ENCODE measurements around the gene PADI4.

The PADI4 gene

GRCh38 chr1:17281775-17282181 is 26.2 kb upstream of the PADI4 start:
- DNase-seq (ENCODE audit: low read depth) = no peak
- H3K4me3 ChIP-seq (ENCODE audit: low read depth, low read length) = no peak overlapping the region
- no peak for TF ChIP-seq CTCF (IDR thresholded peaks at IDR 0.05; ENCODE audit: insufficient read depth, low read depth, low read length, missing control alignments)

GRCh38 chr1:17282836-17283235 is 25.2 kb upstream of the PADI4 start:
- no peak for DNase-seq (ENCODE audit: low read depth)
- no peak for TF ChIP-seq CTCF (IDR thresholded peaks at IDR 0.05; ENCODE audit: insufficient read depth, low read depth, low read length, missing control alignments)
- H3K4me3 ChIP-seq (ENCODE audit: low read depth, low read length) = no peak overlapping the region

GRCh38 chr1:17286646-17287045 is 21.4 kb upstream of the PADI4 start:
- DNase-seq (ENCODE audit: low read depth) = no peak
- no peak overlapping the region for H3K4me3 ChIP-seq (ENCODE audit: low read depth, low read length)
- no peak for TF ChIP-seq CTCF (IDR thresholded peaks at IDR 0.05; ENCODE audit: insufficient read depth, low read depth, low read length, missing control alignments)

- H3K4me3 ChIP-seq (ENCODE audit: low read depth, low read length) = no peak overlapping the region
- no peak for TF ChIP-seq CTCF (IDR thresholded peaks at IDR 0.05; ENCODE audit: insufficient read depth, low read depth, low read length, missing control alignments)
- DNase-seq (ENCODE audit: low read depth) = no peak
These were observed 20.7 kb upstream of the PADI4 start for GRCh38 chr1:17287130-17287776.

GRCh38 chr1:17289721-17290120 is 18.3 kb upstream of the PADI4 start:
- no peak for TF ChIP-seq CTCF (IDR thresholded peaks at IDR 0.05; ENCODE audit: insufficient read depth, low read depth, low read length, missing control alignments)
- no peak overlapping the region for H3K4me3 ChIP-seq (ENCODE audit: low read depth, low read length)
- no peak for DNase-seq (ENCODE audit: low read depth)

- no peak for TF ChIP-seq CTCF (IDR thresholded peaks at IDR 0.05; ENCODE audit: insufficient read depth, low read depth, low read length, missing control alignments)
- DNase-seq (ENCODE audit: low read depth) = no peak
- H3K4me3 ChIP-seq (ENCODE audit: low read depth, low read length) = no peak overlapping the region
These were observed 17.4 kb upstream of the PADI4 start for GRCh38 chr1:17290553-17290952.
